ENCODE measurements around the gene NAA10.

Gene NAA10

DNA sequence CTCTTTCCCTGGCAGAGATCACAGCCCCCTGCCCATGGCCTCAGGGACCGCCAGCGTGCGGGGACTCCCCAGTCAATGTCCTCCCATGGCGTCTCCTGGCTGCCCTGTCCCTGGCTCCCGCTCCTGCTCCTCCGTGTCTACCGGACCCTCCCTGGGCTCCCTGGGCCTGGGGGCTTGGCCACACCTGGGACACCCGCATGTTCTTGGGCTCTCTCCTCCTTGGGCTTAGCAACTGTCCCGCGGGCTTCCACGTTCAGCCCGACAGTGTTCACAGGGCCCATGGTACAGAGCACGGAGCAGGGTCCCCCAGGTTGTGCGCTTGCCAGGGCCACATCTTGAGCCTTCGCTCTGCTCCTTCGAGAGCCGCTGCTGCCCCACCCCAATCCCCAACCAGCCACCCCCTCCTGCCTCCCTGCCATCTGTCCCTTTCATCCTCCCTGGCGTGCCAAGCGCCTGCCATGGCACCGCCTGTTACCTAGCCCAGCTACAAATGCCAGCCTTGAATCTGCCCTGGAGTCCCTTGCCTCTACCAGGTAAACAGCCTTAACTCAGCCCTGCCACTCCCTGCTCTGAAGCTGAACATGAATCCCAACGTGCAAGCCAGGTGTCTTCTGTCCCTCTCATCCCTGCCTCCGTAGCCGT is 26.5 kb downstream of the NAA10 start:
- DNase-seq: no peak

DNA sequence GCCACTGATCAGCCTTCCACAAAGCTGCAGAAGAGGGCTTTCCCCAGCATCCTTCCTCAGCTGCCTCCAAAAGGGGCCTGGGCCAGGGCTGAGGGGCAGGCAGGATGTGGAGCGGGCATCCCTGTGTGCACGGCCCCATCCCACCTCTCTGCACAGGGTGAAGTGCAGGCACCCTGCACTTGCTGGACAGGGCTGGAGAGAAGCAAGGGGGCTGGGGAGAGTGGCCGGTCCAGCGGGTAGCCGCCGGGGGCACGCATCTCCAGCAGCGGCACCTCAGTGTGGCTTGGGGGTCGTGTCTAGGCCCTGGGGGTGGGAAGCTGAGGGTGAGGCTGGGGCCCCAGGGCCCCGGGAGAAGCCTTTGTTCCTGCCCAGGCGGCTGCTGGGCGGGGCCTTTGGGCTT is 27.4 kb downstream of the NAA10 start:
- DNase-seq: no peak

DNA sequence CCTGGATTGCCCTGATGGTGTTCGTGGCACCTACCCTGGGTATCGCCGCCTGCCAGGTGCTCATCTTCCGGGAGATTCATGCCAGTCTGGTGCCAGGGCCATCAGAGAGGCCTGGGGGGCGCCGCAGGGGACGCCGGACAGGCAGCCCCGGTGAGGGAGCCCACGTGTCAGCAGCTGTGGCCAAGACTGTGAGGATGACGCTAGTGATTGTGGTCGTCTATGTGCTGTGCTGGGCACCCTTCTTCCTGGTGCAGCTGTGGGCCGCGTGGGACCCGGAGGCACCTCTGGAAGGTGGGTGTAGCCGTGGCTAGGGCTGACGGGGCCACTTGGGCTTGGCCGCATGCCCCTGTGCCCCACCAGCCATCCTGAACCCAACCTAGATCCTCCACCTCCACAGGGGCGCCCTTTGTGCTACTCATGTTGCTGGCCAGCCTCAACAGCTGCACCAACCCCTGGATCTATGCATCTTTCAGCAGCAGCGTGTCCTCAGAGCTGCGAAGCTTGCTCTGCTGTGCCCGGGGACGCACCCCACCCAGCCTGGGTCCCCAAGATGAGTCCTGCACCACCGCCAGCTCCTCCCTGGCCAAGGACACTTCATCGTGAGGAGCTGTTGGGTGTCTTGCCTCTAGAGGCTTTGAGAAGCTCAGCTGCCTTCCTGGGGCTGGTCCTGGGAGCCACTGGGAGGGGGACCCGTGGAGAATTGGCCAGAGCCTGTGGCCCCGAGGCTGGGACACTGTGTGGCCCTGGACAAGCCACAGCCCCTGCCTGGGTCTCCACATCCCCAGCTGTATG is 28.5 kb downstream of the NAA10 start:
- no peak for DNase-seq

DNA sequence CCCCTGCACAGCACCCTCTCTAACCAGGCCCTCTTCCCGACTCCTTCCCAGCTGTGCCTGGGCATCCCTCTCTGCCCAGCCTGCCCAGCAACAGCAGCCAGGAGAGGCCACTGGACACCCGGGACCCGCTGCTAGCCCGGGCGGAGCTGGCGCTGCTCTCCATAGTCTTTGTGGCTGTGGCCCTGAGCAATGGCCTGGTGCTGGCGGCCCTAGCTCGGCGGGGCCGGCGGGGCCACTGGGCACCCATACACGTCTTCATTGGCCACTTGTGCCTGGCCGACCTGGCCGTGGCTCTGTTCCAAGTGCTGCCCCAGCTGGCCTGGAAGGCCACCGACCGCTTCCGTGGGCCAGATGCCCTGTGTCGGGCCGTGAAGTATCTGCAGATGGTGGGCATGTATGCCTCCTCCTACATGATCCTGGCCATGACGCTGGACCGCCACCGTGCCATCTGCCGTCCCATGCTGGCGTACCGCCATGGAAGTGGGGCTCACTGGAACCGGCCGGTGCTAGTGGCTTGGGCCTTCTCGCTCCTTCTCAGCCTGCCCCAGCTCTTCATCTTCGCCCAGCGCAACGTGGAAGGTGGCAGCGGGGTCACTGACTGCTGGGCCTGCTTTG is 29.2 kb downstream of the NAA10 start:
- no peak for DNase-seq

DNA sequence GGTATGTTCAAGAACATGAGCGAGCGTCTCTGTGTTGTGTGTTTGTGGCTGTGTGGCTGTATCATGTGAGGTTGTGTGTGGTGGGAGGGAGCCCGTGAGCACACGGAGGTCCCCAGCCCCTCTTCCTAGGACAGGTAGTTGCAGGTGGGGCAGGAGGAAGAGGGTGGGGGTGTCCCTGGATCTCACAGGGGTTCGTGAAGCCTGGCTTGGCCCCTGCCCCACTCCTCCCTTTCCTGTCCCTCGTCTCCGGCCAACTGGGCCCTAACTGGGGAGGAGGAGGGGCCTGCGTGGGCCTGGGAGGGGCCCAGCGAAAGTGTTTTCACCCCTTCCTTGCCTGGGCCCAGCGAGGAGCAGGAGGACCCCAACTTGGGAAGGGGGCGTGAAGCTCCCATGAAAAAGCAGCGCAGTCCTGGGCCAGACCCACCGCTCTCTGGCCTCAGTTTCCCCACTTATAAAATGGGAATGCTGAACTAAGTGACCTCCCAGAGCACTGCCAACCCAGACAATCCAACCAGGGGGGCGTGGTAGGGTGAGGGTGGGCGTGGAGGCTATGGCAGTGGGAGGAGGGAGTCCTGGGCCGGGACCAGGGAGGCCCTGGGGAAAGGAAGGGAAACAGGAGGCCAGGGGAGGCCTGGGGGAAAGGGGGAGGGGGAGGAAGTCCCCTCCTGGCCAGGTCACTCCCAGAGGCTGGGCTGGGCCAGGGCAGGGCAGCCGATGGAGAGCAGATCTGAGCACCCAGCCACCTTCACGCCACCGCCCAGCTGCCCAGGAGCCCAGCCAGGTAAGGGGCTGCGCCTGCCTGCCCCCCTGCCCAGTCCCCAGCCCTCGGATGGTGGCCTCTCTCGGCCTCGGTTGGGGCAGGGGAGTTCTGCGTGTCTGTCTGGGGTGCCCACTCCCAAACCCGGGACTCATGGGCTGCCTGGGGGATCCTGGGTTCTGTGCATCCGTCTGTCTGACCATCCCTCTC is 30.6 kb downstream of the NAA10 start, which contains the start of gene AVPR2:
Gene AVPR2, plus strand, starts transcription at position 683 of the 967 bp plus-strand sequence. CDS start 473 bp downstream, outside the sequence.
- no peak for DNase-seq

DNA sequence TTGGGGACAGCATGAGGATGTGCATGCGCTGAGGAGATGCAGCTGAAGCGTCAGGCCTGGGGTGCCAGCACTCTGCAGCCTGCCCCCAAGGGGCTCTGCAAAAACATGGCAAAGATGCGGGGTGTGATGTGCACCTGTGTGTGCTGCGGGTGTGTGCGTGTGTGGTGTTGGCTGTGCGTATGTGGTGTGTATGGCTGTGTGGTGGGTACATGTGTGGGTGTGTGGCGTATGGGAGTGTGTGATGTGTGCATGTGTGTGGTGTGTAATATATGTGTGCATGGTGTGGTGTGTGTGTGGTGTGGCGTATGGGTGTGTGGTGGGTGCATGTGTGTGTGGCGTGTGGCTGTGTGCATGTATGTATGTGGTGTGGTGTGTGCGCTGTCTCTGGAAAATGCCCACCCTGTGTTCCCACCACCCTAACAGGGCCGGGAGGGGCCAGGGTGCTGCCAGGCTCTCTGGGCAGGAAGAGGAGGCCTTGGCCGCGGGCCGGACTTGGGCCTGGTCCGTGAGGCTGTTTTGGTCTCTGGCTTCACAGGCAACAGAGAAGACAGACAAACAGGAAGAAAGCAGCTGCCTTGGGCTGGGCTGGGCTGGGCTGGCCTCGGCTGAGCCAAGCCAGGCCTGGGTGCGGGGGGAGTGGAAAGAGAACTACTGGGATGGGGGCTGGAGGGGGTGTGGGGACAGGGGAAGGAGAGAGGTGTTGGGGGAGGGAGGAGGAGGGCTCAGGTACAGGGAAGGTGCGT is 31.4 kb downstream of the NAA10 start:
- DNase-seq: no peak

DNA sequence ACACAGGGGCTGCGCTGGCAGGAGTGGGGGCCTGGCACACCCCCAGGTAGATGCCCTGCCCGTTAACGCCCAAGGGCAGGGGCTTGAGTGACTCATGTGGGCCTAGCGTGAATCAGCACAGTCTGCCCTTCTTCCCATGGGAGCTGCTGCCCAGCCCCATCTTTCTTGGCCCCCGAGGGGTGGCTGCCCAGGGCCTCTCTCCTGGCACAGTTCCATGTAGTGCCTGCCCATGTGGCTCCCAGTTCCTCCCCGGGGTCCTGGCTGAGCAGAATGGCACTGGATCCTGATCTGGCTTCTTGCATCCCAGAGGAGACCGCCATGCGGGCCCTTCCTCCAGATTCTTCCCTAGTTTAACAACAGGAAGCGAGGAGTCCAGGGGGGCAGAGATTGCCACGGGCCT is 32.5 kb downstream of the NAA10 start:
- no peak for DNase-seq

DNA sequence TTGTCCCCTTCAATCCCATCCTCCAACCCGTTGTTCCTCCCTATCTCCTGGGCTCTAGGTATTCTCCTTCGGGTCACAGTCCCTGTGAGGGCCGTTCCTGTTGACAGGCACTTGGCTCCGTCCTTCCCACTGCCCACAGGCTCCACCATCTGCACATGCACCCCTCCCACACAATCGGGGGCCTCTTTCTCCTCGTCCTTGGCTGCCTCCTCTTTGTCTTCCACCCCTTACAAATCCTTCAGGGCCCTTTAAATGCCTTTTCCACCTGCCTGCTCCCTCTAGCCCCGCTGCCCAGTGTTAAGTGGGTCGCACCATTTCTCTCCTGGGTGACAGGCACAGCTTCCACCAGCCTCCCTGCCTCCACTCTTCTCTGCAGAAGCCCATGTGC is 33.1 kb downstream of the NAA10 start:
- no peak for DNase-seq

DNA sequence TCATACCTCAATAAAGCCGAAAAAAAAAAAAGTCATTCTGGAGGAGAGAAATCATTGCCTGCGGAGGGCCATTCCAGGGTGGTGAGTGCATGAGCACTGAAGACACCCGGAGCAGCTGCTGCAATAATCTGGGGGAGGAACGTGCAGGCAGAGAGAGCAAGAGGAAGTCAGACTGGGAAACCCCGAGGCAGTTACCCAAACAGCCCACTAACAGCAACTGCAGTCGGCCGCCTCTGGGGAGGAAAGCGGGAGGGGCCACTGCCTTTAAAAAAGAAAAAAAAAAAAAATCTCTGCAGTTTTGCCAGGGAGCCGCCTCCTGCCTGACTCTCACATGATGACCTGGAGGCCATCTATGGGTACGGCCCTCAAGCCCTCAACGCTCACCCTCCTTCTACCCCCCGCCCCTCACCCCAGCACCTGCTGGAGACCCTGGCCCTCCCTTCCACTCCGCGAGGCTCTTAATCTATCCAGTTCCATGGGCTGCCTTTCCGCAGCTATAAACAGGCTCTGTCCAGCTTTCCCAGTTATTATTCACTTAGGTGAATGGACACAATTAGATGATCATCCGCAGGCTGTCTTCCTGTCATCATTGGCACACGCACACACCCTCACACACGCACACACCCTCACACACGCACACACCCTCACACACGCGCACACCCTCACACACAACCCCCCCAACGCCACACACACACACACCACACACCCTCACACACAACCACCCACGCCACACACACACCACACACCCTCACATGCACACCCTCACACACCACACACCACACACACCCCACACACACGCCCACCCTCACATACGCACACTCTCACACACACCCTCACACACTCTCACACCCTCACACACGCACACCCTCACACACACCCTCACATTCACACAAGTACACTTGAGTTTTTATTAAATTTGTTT is 33.7 kb downstream of the NAA10 start:
- peak; percentile 64 for DNase-seq

DNA sequence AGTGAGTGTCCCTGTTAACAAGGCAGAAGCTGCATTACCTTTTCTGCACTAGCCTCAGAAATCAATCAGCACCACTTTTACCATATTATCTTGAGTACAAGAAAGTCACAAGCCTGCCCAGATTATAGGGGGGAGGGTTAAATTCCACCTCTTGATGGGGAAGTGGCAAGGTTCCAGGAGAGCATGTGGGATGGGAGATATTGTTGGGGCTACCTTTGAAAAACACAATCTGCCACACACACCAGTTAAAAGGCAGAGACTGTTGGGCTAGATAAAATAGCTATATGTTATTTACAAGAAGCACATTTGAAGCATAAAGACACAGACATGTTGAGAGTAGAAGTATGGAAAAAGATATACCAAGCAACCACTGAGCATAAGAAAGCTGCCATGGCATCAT is 36.9 kb downstream of the NAA10 start:
- DNase-seq: no peak

DNA sequence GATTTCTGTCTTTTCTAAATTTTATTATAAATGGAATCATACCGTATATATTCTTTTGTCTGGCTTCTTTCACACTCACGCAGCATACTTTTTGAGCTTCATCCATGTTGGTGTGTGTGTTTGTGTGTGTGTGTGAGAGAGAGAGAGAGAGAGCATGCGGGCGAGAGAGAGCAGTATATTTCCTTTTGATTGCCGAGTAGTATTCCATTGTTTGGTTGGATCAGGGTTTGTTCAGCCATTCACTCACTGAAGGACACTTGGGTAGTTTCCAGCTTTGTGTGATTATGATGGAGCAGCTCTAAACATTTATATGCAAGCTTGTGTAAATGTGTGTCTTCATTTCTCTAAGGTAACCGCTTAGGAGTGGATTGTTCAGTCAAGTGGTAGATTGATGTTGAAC is 45.7 kb downstream of the NAA10 start:
- DNase-seq: no peak

DNA sequence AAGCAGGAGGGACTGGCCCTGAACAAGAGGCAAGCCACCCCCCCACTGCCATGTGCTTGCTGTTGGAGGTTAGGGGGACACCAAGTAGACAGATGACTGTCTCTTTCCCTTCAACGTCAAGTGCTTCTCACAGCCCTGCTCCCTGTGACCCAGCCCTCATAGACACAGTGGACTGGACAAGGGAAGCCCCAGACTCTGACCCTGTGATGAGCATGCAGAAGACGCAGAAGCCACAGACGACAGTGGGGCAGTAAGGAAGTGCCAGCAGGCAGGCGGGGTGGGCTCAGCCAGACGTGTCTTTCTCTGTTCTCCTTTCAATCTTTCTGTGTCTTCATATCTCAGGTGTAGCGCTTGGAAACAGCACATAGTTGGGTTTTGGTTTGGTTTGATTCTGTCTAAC is 46.5 kb downstream of the NAA10 start:
- DNase-seq: no peak

DNA sequence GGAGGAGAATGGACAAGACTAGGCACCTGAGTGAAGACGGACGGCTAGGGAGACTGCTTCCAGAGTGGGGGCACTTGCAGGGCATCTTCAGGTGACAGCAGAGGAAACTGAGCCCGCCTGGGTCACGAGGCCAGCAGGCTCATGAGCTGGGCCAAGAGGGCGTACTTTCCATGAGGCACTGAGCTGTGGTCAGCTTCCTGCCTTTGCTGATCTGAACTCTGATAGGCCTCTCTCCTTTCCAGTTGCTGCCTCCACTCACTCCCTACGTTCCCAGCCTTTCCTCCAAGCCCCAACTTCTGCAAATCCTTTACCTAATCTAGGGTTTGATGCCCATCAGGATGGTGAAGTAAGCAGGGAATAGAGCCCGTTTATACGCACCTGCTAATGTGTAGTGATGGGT is 47.5 kb downstream of the NAA10 start:
- no peak for DNase-seq

DNA sequence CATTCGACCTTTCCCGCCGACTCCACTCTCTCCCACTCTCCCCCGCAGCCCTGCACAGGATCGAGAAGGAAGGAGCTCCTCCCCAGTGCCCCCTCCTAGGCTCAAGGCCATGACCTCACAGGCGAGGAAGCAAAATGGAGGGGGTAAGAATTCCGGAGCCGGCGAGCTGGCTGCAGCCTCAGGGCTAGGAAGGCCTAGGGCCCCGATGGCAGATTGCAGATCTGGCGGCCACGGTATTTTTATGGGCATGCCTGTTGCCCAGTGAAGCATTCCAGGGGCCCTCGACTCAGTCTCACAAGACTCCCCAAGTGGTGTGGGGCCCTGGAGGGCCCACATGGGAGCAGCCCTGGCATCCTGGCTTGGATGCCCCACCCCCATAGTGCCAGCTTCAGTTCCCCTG is 47.9 kb downstream of the NAA10 start:
- DNase-seq: no peak

DNA sequence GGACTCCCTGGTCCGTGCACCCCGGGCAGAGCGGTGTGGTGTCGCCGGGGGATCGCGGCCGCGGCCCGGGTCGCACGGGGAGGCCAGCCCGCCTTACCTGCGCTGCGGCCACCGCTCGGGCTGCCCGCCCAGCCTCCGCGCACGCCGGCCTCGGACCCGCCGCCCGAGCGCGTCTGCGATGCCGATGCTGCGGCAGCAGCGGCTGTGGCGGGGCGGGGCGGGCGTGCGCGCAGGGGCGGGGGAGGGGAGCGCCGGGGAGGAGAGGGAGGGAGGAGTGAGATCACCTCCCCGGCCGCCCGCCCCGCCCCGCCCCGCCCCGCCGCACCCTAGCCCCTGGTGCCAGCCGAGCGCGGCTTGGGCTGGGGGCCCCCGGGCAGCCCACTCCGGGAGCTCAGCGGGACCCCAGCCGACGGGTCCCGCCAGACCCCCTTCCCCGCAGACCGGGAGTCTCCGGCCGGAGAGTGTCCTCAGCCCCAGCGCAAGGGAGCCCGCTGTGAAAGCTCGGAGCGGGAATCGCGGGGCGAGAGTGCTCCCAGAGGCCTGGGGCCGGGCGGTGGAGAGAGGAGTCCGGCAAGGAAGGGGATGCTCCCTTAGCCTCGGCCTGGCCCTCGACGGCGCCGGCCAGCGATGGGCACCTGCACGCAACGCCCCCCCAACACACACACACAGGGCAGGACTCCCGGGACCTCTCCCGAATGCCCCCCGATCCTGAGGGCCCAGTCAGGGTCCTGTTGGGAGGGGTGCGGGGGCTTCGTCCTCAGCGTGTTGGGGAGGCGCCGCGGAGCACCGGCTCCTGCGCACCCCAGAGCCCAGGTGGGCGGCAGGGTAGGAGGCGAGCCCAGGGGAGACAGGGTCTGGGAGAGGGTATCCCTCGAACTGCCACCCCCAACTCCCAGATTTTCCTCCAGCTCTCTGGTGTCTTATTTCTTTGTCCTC is 48.6 kb downstream of the NAA10 start, which contains the start of gene L1CAM:
Gene L1CAM, minus strand, starts transcription at position 206 of the 936 bp plus-strand sequence. CDS start 10,337 bp downstream, outside the sequence.
- no peak for DNase-seq

DNA sequence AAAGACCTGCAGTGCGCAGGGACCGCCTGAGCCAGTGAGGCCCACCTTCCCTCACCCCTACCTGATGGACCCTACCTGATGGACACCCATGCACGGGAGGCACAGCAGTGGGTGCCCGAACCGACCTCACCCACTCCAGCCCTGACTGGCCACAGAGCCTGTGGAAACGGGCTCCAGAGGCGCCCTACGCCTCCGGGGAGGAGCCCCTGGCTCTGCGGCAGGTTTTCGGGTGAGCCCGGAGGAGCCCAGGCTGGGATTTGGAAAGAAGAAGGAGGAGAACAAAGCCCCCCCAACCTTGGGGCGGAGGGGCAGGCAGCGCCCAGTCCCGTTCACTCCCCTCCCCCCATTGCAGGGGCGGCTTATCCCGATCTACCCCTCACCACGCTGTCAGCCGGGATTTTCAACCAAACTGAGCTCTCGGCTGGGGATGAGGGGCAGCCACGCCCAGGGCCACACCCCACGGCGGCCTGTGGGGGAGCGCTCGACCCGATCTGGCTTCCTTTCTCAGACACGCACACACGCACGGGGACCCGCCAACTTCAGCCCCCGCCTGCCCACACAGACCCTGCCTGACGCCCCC is 49.5 kb downstream of the NAA10 start:
- DNase-seq: no peak

DNA sequence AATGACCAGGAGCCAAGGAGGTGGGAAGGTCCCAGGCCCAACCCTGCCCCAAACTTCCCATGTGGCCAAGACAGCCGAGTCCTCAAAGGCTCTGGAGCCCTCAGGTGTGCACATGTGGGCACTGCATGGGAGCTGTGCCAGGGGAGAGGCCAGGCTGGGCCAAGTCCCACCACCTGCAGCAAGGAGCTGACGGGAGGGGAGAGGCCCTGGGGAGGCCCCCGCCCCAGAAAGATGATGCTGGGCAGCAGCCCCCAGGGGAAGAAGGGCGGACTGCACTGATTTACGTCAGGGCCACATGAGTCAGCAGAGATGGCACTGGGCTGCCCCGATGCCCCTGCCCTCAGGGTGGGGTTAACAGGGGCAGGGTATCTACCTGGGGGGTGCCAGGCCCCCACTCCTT is 50.2 kb downstream of the NAA10 start:
- no peak for DNase-seq

DNA sequence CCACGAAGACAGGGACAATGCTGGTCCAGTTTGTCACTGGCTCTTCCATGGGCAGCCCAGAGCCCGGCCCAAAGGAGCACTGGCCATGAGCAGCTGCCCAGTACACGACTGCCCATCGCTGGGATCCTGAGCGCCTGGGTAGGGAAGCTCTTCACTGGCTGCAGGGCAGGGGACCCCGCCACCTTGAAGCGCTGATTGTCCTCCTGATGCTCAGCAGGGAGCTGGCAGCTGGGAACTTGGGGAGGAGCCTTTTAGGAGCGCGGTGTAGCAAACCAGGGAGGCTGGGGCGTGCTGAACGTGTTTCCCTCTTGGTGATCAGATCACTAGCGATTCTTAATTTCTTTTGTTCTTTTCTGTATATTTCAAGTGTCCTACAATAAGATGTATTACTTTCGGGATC is 50.7 kb downstream of the NAA10 start:
- no peak for DNase-seq

DNA sequence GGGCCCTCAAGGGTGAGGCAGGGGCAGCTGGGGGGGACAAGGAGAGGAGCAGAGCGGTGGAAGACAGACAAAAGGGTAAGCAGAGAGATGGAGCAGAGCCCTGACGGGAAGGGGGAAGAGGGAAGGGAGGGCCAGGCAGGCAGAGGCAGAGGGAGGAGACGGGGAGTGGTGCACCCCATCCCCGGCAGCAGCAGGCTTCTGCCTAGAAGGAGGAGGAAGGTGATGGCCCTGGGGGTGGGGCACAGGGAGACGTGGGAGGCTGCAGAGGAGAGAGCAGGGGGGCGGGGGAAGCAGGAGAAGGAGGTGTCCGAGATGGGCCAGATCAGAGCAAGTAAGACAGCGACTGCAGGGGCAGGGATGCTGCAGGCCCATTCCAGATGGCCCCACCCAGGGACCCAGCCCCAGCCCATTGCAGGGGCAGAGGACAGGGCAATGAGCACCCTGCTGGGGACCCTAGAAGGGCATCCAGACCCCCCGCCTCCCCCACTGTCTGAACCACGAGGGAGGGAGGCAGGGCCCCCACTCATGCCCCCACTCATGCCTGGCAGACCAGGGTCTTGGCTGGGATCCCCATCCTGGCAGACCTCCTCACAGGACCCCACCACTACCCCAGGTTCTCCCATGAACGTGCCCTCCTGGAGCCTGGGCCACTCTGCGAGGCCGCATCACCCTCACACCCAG is 51.5 kb downstream of the NAA10 start:
- no peak for DNase-seq
